ENCODE data around the gene INSYN2A. TPM values are rescaled to one million over a fixed set of nuclear protein-coding genes. Genes with fewer than 3 reads are reported as not detected.

The INSYN2A gene
- total RNA-seq, 1 experiment from 2014 or later, result 0.13 TPM

DNA sequence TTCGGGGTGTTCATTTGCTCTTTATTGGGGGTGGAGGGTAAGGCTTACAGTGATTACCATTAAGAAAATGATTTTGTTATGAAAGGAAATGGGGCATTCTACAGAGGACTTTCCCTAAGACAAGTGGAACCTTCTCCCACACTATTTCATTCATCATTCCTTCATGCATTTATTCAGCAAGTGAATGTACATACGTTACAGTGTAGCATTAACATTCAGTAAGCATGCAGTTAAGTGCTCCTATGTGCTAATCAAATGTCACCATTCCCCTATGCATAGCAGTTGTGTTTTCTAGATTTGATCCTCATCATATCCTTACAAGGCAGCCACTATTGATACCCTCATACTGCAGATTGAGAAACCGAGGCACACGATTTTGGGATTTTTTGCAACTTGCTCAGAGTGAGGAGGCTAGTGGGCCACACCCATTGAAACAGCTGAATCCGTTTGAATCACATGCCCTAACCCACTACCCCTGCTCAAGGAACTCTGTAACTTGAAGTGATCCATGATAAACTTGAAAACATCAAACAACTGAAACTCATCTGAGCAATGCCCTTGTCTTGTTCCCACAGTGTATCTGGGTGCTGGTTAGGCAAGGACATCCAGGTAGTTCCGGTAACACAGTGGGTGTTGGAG, 16.7 kb downstream of the INSYN2A start:
- ChIA-PET CTCF (no interaction called here), POLR2A (no interaction called here)
- no peaks in the 10 kb centered on the region for H3K9me3 Mint-ChIP-seq
- DNase-seq (ENCODE audit: low spot score) (no peak), ATAC-seq (no peak)
- H3K4me3 Mint-ChIP-seq, result no peak overlapping the region
- H3K27ac Mint-ChIP-seq, result no peak overlapping the region
- H3K27me3 Mint-ChIP-seq (ENCODE audit: low read depth), result no peaks in the 10 kb centered on the region
- peaks cover 4% of the 10 kb centered on the region for H3K4me1 Mint-ChIP-seq
- H3K36me3 Mint-ChIP-seq, result no peaks in the 10 kb centered on the region
- TF ChIP-seq ZBTB21 (CRISPR knock-in tag; IDR thresholded peaks at IDR 0.05; ENCODE audit: borderline replicate concordance) (no peak), TCF7 (CRISPR knock-in tag; IDR thresholded peaks at IDR 0.05; ENCODE audit: low read depth) (no peak), SMAD4 (CRISPR knock-in tag; IDR thresholded peaks at IDR 0.05) (no peak), NFATC4 (CRISPR knock-in tag; IDR thresholded peaks at IDR 0.05) (no peak), FOXP1 (CRISPR knock-in tag; IDR thresholded peaks at IDR 0.05; ENCODE audit: borderline replicate concordance) (no peak), JUN (CRISPR knock-in tag; IDR thresholded peaks at IDR 0.05) (no peak), MYBL2 (CRISPR knock-in tag; IDR thresholded peaks at IDR 0.05) (no peak), HMGA2 (CRISPR knock-in tag; IDR thresholded peaks at IDR 0.05) (no peak), ZNF219 (CRISPR knock-in tag; IDR thresholded peaks at IDR 0.05; ENCODE audit: borderline replicate concordance) (no peak), CREB1 (CRISPR knock-in tag; IDR thresholded peaks at IDR 0.05) (no peak)
- TF ChIP-seq, protein P1, sequence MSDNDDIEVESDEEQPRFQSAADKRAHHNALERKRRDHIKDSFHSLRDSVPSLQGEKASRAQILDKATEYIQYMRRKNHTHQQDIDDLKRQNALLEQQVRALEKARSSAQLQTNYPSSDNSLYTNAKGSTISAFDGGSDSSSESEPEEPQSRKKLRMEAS (CRISPR knock-in tag; IDR thresholded peaks at IDR 0.05), result no peak
- TF ChIP-seq, protein P2, sequence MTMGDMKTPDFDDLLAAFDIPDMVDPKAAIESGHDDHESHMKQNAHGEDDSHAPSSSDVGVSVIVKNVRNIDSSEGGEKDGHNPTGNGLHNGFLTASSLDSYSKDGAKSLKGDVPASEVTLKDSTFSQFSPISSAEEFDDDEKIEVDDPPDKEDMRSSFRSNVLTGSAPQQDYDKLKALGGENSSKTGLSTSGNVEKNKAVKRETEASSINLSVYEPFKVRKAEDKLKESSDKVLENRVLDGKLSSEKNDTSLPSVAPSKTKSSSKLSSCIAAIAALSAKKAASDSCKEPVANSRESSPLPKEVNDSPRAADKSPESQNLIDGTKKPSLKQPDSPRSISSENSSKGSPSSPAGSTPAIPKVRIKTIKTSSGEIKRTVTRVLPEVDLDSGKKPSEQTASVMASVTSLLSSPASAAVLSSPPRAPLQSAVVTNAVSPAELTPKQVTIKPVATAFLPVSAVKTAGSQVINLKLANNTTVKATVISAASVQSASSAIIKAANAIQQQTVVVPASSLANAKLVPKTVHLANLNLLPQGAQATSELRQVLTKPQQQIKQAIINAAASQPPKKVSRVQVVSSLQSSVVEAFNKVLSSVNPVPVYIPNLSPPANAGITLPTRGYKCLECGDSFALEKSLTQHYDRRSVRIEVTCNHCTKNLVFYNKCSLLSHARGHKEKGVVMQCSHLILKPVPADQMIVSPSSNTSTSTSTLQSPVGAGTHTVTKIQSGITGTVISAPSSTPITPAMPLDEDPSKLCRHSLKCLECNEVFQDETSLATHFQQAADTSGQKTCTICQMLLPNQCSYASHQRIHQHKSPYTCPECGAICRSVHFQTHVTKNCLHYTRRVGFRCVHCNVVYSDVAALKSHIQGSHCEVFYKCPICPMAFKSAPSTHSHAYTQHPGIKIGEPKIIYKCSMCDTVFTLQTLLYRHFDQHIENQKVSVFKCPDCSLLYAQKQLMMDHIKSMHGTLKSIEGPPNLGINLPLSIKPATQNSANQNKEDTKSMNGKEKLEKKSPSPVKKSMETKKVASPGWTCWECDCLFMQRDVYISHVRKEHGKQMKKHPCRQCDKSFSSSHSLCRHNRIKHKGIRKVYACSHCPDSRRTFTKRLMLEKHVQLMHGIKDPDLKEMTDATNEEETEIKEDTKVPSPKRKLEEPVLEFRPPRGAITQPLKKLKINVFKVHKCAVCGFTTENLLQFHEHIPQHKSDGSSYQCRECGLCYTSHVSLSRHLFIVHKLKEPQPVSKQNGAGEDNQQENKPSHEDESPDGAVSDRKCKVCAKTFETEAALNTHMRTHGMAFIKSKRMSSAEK (CRISPR knock-in tag; IDR thresholded peaks at IDR 0.05; ENCODE audit: borderline replicate concordance), result no peak
- TF ChIP-seq, protein P3, sequence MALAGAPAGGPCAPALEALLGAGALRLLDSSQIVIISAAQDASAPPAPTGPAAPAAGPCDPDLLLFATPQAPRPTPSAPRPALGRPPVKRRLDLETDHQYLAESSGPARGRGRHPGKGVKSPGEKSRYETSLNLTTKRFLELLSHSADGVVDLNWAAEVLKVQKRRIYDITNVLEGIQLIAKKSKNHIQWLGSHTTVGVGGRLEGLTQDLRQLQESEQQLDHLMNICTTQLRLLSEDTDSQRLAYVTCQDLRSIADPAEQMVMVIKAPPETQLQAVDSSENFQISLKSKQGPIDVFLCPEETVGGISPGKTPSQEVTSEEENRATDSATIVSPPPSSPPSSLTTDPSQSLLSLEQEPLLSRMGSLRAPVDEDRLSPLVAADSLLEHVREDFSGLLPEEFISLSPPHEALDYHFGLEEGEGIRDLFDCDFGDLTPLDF (CRISPR knock-in tag; IDR thresholded peaks at IDR 0.05), result no peak
- TF ChIP-seq, protein P4, sequence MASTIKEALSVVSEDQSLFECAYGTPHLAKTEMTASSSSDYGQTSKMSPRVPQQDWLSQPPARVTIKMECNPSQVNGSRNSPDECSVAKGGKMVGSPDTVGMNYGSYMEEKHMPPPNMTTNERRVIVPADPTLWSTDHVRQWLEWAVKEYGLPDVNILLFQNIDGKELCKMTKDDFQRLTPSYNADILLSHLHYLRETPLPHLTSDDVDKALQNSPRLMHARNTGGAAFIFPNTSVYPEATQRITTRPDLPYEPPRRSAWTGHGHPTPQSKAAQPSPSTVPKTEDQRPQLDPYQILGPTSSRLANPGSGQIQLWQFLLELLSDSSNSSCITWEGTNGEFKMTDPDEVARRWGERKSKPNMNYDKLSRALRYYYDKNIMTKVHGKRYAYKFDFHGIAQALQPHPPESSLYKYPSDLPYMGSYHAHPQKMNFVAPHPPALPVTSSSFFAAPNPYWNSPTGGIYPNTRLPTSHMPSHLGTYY (CRISPR knock-in tag; IDR thresholded peaks at IDR 0.05), result no peak
- TF ChIP-seq, protein P5, sequence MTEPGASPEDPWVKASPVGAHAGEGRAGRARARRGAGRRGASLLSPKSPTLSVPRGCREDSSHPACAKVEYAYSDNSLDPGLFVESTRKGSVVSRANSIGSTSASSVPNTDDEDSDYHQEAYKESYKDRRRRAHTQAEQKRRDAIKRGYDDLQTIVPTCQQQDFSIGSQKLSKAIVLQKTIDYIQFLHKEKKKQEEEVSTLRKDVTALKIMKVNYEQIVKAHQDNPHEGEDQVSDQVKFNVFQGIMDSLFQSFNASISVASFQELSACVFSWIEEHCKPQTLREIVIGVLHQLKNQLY (CRISPR knock-in tag; IDR thresholded peaks at IDR 0.05), result no peak
- TF ChIP-seq, protein P6, sequence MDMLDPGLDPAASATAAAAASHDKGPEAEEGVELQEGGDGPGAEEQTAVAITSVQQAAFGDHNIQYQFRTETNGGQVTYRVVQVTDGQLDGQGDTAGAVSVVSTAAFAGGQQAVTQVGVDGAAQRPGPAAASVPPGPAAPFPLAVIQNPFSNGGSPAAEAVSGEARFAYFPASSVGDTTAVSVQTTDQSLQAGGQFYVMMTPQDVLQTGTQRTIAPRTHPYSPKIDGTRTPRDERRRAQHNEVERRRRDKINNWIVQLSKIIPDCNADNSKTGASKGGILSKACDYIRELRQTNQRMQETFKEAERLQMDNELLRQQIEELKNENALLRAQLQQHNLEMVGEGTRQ (CRISPR knock-in tag; IDR thresholded peaks at IDR 0.05), result no peak

DNA sequence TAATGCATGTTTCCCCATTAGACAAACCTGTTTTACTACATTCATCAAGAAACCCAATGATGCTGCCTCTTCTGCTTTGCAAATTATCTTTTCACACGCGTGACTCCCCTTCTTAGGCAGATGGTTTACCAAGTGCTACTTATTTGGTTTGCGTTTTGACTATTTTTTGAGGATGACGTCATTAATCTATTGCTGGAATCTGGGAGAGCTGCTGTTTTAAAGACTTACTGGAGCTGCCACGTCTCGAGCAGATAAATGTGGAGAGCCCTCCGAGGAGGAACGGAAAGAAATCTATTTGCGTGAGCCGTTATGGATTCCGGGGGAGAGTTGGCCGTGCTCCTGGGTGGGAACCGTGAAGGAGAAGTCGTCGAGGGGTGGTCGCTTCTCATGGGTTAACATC, 19.7 kb downstream of the INSYN2A start:
- H3K36me3 Mint-ChIP-seq, result no peaks in the 10 kb centered on the region
- no peak overlapping the region for H3K4me3 Mint-ChIP-seq
- ChIA-PET CTCF (no interaction called here), POLR2A (no interaction called here)
- no peaks in the 10 kb centered on the region for H3K9me3 Mint-ChIP-seq
- DNase-seq (ENCODE audit: low spot score), result no peak
- no peak for ATAC-seq
- peak overlapping the region; percentile 43; the same call in 1 of the 2 replicates for H3K27ac Mint-ChIP-seq
- H3K4me1 Mint-ChIP-seq, result peaks cover 4% of the 10 kb centered on the region
- H3K27me3 Mint-ChIP-seq (ENCODE audit: low read depth), result no peaks in the 10 kb centered on the region
- TF ChIP-seq, protein P7, sequence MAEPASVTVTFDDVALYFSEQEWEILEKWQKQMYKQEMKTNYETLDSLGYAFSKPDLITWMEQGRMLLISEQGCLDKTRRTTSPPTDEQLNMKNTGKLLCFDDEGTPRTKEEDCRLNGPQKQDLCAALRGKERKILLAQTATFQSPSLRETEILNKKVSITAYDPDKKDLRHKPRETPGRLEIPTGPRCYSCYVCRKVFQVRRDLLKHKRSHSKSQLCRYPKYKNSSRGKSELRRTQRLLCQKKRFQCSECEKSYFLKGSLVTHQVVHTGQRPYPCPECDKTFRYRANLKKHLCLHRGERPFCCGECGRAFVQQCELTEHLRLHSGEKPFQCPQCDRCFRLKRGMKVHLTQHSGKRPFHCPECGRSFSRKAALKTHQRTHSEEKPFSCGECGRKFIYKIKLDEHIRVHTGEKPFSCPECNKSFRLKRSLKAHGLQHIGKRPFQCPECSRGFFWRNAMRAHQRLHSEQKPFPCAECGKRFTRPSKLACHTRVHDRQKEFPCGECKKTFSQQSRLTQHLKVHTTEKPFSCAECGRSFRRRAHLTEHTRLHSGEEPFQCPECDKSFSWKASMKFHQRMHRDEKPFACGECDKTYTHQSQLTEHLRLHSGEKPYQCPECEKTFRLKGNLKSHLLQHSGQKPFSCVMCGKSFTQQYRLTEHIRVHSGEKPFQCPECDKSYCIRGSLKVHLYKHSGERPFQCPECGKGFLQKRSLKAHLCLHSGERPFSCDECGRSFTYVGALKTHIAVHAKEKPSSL (CRISPR knock-in tag; conservative IDR thresholded peaks at IDR 0.05), result no peak
- TF ChIP-seq TEAD1 (CRISPR knock-in tag; IDR thresholded peaks at IDR 0.05) (no peak), MXD4 (CRISPR knock-in tag; IDR thresholded peaks at IDR 0.05; ENCODE audit: borderline replicate concordance) (no peak), ZNF138 (CRISPR knock-in tag; conservative IDR thresholded peaks at IDR 0.05) (no peak)
- TF ChIP-seq, protein P8, sequence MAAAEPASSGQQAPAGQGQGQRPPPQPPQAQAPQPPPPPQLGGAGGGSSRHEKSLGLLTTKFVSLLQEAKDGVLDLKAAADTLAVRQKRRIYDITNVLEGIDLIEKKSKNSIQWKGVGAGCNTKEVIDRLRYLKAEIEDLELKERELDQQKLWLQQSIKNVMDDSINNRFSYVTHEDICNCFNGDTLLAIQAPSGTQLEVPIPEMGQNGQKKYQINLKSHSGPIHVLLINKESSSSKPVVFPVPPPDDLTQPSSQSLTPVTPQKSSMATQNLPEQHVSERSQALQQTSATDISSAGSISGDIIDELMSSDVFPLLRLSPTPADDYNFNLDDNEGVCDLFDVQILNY (CRISPR knock-in tag; IDR thresholded peaks at IDR 0.05), result no peak
